Naive thymus-derived CD4-positive, alpha-beta T cell (primary cell): ENCODE data around the gene TSPAN4. TPM values are rescaled to one million over a fixed set of nuclear protein-coding genes. Genes with fewer than 3 reads are reported as not detected.

ENCODE experiments used
- ATAC-seq: fragments of 150-1000 bp; cut with Tn5 transposase; 2 replicates; pipeline ENCODE4 v1.10.0; 2021; ENCODE audit warnings: mild to moderate bottlenecking, moderate library complexity
- CTCF ChIA-PET: fragments of 350-600 bp; sonication (Branson Sonifier 250); formaldehyde crosslinking; loops from one replicate; lab custom pipeline; 2021; ENCODE audit warnings: antibody characterized with exemption; lab: Charles Lee
- POLR2A ChIA-PET: fragments of 350-600 bp; sonication (Branson Sonifier 250); formaldehyde crosslinking; loops from one replicate; lab custom pipeline; 2021; ENCODE audit warnings: antibody characterized with exemption, inconsistent platforms; lab: Charles Lee
- DNase-seq, 9 donors: peaks; one replicate each; pipeline versions ENCODE4 v3.0.0 to v3.0.0-alpha.2; 2020 to 2022; ENCODE audit warnings: mixed read lengths in 1 of 9
- H3K27ac ChIP-seq: one replicate; pipeline ENCODE4 v1.7.0; 2013; ENCODE audit warnings: mild to moderate bottlenecking, low read depth, low read length, moderate library complexity
- H3K27me3 ChIP-seq, 2 donors: one replicate each; pipeline ENCODE4 v1.7.0; 2013; ENCODE audit warnings: low read length in 2 of 2, mild to moderate bottlenecking in 2 of 2, moderate library complexity in 2 of 2; ENCODE audit not compliant: control insufficient read depth in 2 of 2, insufficient read depth in 2 of 2
- H3K36me3 ChIP-seq, 3 experiments: 1 replicate in 2 of 3; 2 replicates in 1 of 3; pipeline ENCODE4 v1.7.0; 2013; ENCODE audit warnings: low read length in 3 of 3, mild to moderate bottlenecking in 3 of 3, moderate library complexity in 1 of 3; ENCODE audit not compliant: insufficient read depth in 3 of 3, control insufficient read depth in 2 of 3
- H3K4me1 ChIP-seq, 2 donors: one replicate each; pipeline ENCODE4 v1.7.0; 2013; ENCODE audit warnings: low read length in 2 of 2, mild to moderate bottlenecking in 2 of 2, moderate library complexity in 1 of 2; ENCODE audit not compliant: control insufficient read depth in 2 of 2, insufficient read depth in 2 of 2
- H3K4me3 ChIP-seq: 2 replicates; pipeline ENCODE4 v1.7.0; 2013; ENCODE audit warnings: mild to moderate bottlenecking, low read length
- H3K9me3 ChIP-seq, 3 experiments: 1 replicate in 2 of 3; 2 replicates in 1 of 3; pipeline ENCODE4 v1.7.0; 2013; ENCODE audit warnings: low read length in 3 of 3; ENCODE audit not compliant: control insufficient read depth in 2 of 3
- H3K27ac Mint-ChIP-seq, 9 donors: one replicate each; pipeline ENCODE4 v1.8.0; 2020 to 2022; ENCODE audit warnings: mixed read lengths in 9 of 9, mild to moderate bottlenecking in 8 of 9, moderate library complexity in 5 of 9, inconsistent platforms in 2 of 9
- H3K27me3 Mint-ChIP-seq, 5 donors: one replicate each; pipeline ENCODE4 v1.8.0; 2021 to 2022; ENCODE audit warnings: mixed read lengths in 5 of 5, mild to moderate bottlenecking in 1 of 5
- H3K36me3 Mint-ChIP-seq, 5 donors: one replicate each; pipeline ENCODE4 v1.8.0; 2020 to 2022; ENCODE audit warnings: mixed read lengths in 5 of 5, mild to moderate bottlenecking in 3 of 5, inconsistent platforms in 1 of 5
- H3K4me1 Mint-ChIP-seq, 7 donors: one replicate each; pipeline ENCODE4 v1.8.0; 2020 to 2022; ENCODE audit warnings: mixed read lengths in 7 of 7, mild to moderate bottlenecking in 3 of 7, inconsistent platforms in 1 of 7
- H3K4me3 Mint-ChIP-seq, 10 donors: one replicate each; pipeline ENCODE4 v1.8.0; 2020 to 2022; ENCODE audit warnings: mild to moderate bottlenecking in 10 of 10, mixed read lengths in 10 of 10, moderate library complexity in 6 of 10, inconsistent platforms in 2 of 10
- H3K9me3 Mint-ChIP-seq, 11 donors: one replicate each; pipeline ENCODE4 v1.8.0; 2020 to 2022; ENCODE audit warnings: mixed read lengths in 11 of 11, mild to moderate bottlenecking in 4 of 11, inconsistent platforms in 1 of 11, moderate library complexity in 1 of 11
- intact Hi-C, 2 donors: fragments of 100-400 bp; cut with micrococcal nuclease; formaldehyde crosslinking; loops; one replicate each; pipeline ENCODE4 v1.15.1; 2023
- polyA plus RNA-seq, 2 donors: library from polyadenylated mRNA; unstranded; fragments of 300-500 nt; fragmentation: Illumina TruSeq; gene quantifications; one replicate each; pipeline ENCODE4 v1.2.3, GENCODE V29; 2021
- total RNA-seq, 6 experiments: library from RNA in 5 of 6; stranded (reverse) in 5 of 6; gene quantifications; 1 replicate in 5 of 6; 2 replicates in 1 of 6; pipeline ENCODE4 v1.2.3 and lab custom pipeline; 2021 to 2026

TSPAN4 gene
- total and polyA plus RNA-seq, 7 experiments from 2014 or later, result 4.1 to 12.6 (median 5.7) TPM

DNA sequence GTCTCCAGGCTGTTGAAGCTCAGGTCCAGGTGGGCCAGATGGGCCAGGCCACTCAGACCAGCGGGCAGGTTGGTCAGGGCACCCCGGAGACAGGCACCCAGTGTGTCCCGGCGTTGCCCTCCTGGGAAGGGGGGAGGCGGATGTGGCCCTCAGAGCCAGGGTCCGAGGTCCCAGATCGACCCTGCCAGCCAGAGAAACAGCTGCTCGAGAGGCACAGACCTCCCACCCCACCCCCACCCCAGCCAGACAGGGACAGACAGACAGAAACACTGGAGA, 39.2 kb upstream of the TSPAN4 start:
- ATAC-seq (no peak), DNase-seq (no peak)
- POLR2A ChIA-PET, result interaction anchor here (0.5 to 8.5 kb wide), 6 partner anchors 9 to 391 kb away, joined by 3 to 66 read pairs (median 4); partner anchors contain the start of genes PNPLA2, POLR2L and TSPAN4
- no peaks in the 10 kb centered on the region for H3K27me3 Mint-ChIP-seq
- peaks cover 9 to 19% of the 10 kb centered on the region in 2 donors for H3K4me1 ChIP-seq
- no peaks in the 10 kb centered on the region for H3K9me3 ChIP-seq
- H3K27me3 ChIP-seq, result no peaks in the 10 kb centered on the region
- intact Hi-C loops, result no loop called here
- peaks cover 0 to 19% (median 13%) of the 10 kb centered on the region in 7 donors for H3K4me1 Mint-ChIP-seq
- CTCF ChIA-PET, result no interaction called here
- no peak overlapping the region for H3K4me3 ChIP-seq
- H3K27ac ChIP-seq, result no peak overlapping the region
- H3K36me3 Mint-ChIP-seq, result peaks cover 0 to 5% (median 0%) of the 10 kb centered on the region in 5 donors
- peak overlapping the region in 1 of 9 donors; percentile 32 for H3K27ac Mint-ChIP-seq
- peaks cover 0 to 32% (median 5%) of the 10 kb centered on the region in 3 experiments for H3K36me3 ChIP-seq
- H3K9me3 Mint-ChIP-seq, result peaks cover 0 to 2% (median 0%) of the 10 kb centered on the region in 11 donors
- H3K4me3 Mint-ChIP-seq, result peak overlapping the region in 5 of 10 donors; percentile 4 to 88 (median 87)

DNA sequence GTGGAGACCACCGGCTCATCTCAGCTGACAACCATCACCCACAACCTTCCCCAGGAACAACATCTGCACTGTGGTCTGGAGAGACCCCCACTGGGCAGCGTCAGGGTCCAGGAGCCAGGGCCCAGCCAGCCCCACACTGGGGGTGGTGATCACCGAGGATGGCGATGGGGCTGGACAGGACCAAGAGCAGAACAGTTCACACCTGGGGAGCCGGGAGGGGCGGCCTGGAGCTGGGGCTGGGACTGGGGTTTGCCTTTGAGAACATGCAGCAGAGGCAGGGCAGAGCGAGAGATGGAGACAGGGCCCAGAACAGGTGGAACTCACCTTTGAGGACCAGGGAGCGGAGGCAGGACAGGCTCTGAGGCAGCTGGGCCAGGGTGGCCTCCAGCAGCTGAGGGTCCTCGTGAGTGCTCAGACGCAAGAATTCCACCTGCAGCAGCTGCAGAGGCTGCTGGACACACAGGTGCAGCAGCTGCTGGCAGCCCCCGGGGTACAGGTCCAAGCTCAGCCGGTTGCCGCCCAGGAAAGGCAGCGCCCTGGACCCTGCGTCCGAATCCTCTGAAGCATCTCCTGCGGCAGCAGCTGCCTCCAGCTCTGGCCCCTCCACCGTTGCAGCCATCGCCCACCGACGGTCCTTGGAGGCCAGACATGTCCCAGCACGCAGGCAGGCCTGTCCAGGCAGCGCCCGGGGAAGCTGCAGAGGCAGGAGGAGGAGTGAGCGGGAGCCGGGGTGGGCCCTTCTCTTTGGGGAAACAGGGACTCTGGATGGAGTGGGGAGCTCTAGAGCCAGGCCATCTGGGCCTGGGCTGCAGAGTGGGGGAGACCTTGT, 38.7 kb upstream of the TSPAN4 start:
- peak overlapping the region in 4 of 9 donors; percentile 46 to 84 (median 72) for H3K27ac Mint-ChIP-seq
- intact Hi-C loops, result loop anchor here in 1 of 2 donors (2.0 kb wide), 1 partner anchor 109 kb away; the partner anchor contains the start of genes DEAF1 and TMEM80
- ChIA-PET POLR2A (interaction anchor here (0.5 to 8.5 kb wide), 9 partner anchors 8 to 392 kb away, joined by 3 to 66 read pairs (median 4); partner anchors contain the start of genes PNPLA2, POLR2L, RNH1 and TSPAN4), CTCF (interaction anchor here (0.9 kb wide), 1 partner anchor 13 kb away, joined by 3 read pairs; no protein-coding TSS in a partner anchor)
- H3K27ac ChIP-seq, result peak overlapping the region; percentile 91
- no peaks in the 10 kb centered on the region for H3K27me3 ChIP-seq
- H3K4me3 Mint-ChIP-seq, result peak overlapping the region; percentile 69 to 88 (median 78)
- H3K4me3 ChIP-seq, result peak overlapping the region; percentile 66
- H3K4me1 ChIP-seq, result peaks cover 15 to 17% of the 10 kb centered on the region in 2 donors
- H3K27me3 Mint-ChIP-seq, result no peaks in the 10 kb centered on the region
- H3K4me1 Mint-ChIP-seq, result peaks cover 0 to 25% (median 18%) of the 10 kb centered on the region in 7 donors
- H3K36me3 Mint-ChIP-seq, result peaks cover 0 to 5% (median 0%) of the 10 kb centered on the region in 5 donors
- DNase-seq, result no peak
- no peaks in the 10 kb centered on the region for H3K9me3 ChIP-seq
- no peak for ATAC-seq
- peaks cover 0 to 32% (median 5%) of the 10 kb centered on the region in 3 experiments for H3K36me3 ChIP-seq
- peaks cover 0 to 2% (median 0%) of the 10 kb centered on the region in 11 donors for H3K9me3 Mint-ChIP-seq

DNA sequence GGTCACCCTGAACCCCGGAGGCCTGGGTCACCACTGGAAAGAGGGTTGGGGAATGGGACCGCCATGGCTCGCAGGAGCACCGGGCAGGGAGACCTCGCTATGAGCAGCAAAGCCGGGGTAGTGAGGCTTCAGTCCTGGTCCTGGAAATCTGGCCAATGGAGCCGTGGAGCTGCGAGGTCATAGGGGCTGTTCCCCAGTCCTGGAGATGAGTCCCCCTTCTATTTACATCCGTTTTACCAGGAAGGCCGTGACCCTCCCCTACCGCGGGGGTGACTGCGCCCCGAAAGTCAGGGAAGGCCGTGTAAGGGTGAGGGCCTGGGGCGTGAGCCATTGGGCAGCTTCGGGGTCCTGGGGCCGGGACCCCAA, 38.1 kb upstream of the TSPAN4 start:
- peak overlapping the region in 7 of 9 donors; percentile 43 to 84 (median 66) for H3K27ac Mint-ChIP-seq
- H3K27me3 Mint-ChIP-seq, result no peaks in the 10 kb centered on the region
- no peaks in the 10 kb centered on the region for H3K27me3 ChIP-seq
- H3K4me3 ChIP-seq, result peak overlapping the region; percentile 66
- POLR2A ChIA-PET, result interaction anchor here (1.0 to 8.5 kb wide), 7 partner anchors 8 to 298 kb away, joined by 3 to 66 read pairs (median 5); partner anchors contain the start of genes PNPLA2, POLR2L, RNH1 and TSPAN4
- H3K4me3 Mint-ChIP-seq, result peak overlapping the region; percentile 69 to 88 (median 78)
- intact Hi-C loops, result loop anchor here in 1 of 2 donors (2.0 kb wide), 1 partner anchor 110 kb away; the partner anchor contains the start of genes DEAF1 and TMEM80
- no peaks in the 10 kb centered on the region for H3K9me3 ChIP-seq
- peaks cover 0 to 5% (median 0%) of the 10 kb centered on the region in 5 donors for H3K36me3 Mint-ChIP-seq
- H3K4me1 ChIP-seq, result peaks cover 15 to 17% of the 10 kb centered on the region in 2 donors
- ATAC-seq (no peak), DNase-seq (no peak)
- peaks cover 0 to 26% (median 20%) of the 10 kb centered on the region in 7 donors for H3K4me1 Mint-ChIP-seq
- H3K36me3 ChIP-seq, result peaks cover 0 to 34% (median 5%) of the 10 kb centered on the region in 3 experiments
- CTCF ChIA-PET, result interaction anchor here (0.9 kb wide), 1 partner anchor 12 kb away, joined by 3 read pairs; no protein-coding TSS in a partner anchor
- H3K27ac ChIP-seq, result peak overlapping the region; percentile 91
- peaks cover 0 to 2% (median 0%) of the 10 kb centered on the region in 11 donors for H3K9me3 Mint-ChIP-seq

DNA sequence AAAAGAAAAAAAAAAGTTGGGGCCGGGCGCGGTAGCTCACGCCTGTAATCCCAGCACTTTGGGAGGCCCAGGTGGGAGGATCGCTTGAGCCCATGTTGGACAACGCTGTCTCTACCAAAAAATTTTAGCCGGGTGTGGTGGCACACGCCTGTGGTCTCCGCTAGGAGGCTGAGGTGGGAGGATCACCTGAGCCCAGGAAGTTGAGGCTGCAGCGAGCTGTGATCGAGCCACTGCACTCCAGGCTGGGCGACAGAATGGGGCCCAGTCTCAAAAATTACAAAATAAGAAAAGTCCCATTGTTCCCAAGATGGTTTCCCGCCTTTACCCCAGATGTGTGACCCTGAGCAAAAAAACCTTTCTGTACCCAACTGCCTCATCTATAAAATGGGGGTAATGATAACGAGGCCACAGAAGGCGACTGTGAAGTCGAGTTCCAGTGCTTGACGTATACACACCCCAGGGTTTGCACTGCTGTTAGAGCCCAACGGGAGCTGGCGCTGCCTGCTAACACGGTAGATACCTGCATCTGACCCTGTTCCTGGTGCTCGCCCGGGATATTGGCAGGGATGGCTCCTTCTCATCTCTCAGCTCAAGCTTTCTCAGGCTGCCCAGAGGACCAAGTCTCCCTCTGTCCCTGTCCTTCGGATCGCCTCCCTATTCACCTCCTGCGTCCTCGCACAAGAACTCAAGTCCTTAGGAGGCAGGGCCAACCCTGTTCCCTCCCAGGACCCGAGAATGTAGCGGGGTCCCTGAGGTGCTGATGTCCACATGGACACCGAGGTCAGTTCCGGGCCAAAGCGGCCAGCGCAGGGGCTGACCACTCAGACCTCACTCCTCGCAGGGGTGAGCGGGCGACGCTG, 34.0 kb upstream of the TSPAN4 start:
- peak overlapping the region; percentile 91 to 99 (median 97) for H3K27ac Mint-ChIP-seq
- H3K36me3 Mint-ChIP-seq, result peaks cover 0 to 16% (median 0%) of the 10 kb centered on the region in 5 donors
- intact Hi-C loops, result loop anchor here (1.0 to 2.0 kb wide), 11 partner anchors 11 to 1592 kb away; partner anchors contain the start of genes PHRF1 (in 2 of the 2), GATD1 (in 1 of the 2), POLR2L (in 1 of the 2) and RNH1 (in 1 of the 2)

DNA sequence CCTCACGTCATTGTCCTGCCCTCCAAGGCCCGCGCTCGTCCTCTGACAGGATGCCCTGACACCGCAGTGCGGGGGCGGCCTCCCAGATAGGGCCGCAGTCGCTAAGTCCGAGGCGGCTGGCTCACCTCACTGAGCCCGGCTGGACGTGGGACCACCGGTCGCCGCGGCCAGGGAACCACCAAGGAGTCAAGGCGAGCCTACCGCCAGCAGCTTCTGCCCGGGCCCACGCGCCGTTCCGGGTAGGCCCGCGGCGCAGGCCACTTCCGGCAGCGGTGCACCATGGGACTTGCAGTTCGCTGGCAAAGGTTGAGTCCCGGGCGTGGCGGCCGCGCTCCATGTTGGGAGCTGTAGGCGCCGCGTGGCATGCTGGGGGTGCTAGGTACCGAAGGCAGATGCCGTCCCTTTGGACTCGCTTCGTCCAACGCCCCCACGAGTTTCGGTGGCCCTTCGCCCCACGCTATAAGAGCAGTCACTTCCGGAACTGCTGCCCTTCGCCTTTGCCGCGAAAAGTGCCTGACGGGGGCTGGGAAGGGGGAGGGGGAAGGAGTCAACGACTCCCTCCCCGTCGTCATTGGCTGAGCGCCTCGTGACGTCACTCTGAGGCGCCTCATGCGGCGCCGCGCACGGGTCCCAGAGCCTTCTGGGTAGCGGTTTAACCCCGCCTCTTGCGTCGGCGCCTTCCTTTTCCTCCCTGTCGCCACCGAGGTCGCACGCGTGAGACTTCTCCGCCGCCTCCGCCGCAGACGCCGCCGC, 33.2 kb upstream of the TSPAN4 start, which contains the start of gene RPLP2:
Gene RPLP2 (plus strand): TSS at position 681 of the 753 bp plus-strand sequence. CDS start 268 bp downstream, outside the sequence.
- CTCF ChIA-PET, result interaction anchor here (0.6 kb wide), 1 partner anchor 64 kb away, joined by 4 read pairs; no protein-coding TSS in a partner anchor
- Mint-ChIP-seq H3K4me3 (peak within 1 kb of the TSS; percentile 88 to 96 (median 95)), H3K9me3 (peaks cover 0 to 3% (median 0%) of the 10 kb centered on the region in 11 donors), H3K27ac (peak within 1 kb of the TSS; percentile 91 to 99 (median 97)), H3K36me3 (peaks cover 0 to 16% (median 0%) of the 10 kb centered on the region in 5 donors), H3K27me3 (no peaks in the 10 kb centered on the region), H3K4me1 (peaks cover 8 to 51% (median 32%) of the 10 kb centered on the region in 7 donors)
- peak; percentile 90 for ATAC-seq
- peak; percentile 95 to 99 (median 98) for DNase-seq
- H3K27ac ChIP-seq, result peak within 1 kb of the TSS; percentile 96
- H3K9me3 ChIP-seq, result no peaks in the 10 kb centered on the region
- intact Hi-C loops, result loop anchor here (1.0 to 2.0 kb wide), 11 partner anchors 10 to 1591 kb away; partner anchors contain the start of genes PHRF1 (in 2 of the 2), GATD1 (in 1 of the 2), POLR2L (in 1 of the 2) and RNH1 (in 1 of the 2)
- POLR2A ChIA-PET, result interaction anchor here (0.6 to 2.2 kb wide), 14 partner anchors 9 to 572 kb away, joined by 3 to 51 read pairs (median 4); partner anchors contain the start of genes DEAF1, PNPLA2, SLC25A22 and TMEM80
- no peaks in the 10 kb centered on the region for H3K27me3 ChIP-seq
- H3K4me1 ChIP-seq, result peaks cover 24 to 26% of the 10 kb centered on the region in 2 donors
- H3K4me3 ChIP-seq, result peak within 1 kb of the TSS; percentile 96
- peaks cover 10 to 33% (median 12%) of the 10 kb centered on the region in 3 experiments for H3K36me3 ChIP-seq

More for the DNA sequence above, 34.0 kb upstream of the TSPAN4 start:
- H3K4me1 Mint-ChIP-seq, result peaks cover 8 to 53% (median 38%) of the 10 kb centered on the region in 7 donors
- peak overlapping the region; percentile 96 for H3K4me3 ChIP-seq
- H3K36me3 ChIP-seq, result peaks cover 10 to 28% (median 12%) of the 10 kb centered on the region in 3 experiments
- peak overlapping the region; percentile 88 to 96 (median 95) for H3K4me3 Mint-ChIP-seq
- CTCF ChIA-PET, result no interaction called here
- POLR2A ChIA-PET, result interaction anchor here (0.7 to 2.2 kb wide), 15 partner anchors 10 to 571 kb away, joined by 3 to 51 read pairs (median 4); partner anchors contain the start of genes DEAF1, PNPLA2, SLC25A22 and TMEM80
- DNase-seq (peak in 1 of 9 donors; percentile 46), ATAC-seq (no peak)
- H3K9me3 Mint-ChIP-seq, result peaks cover 0 to 3% (median 0%) of the 10 kb centered on the region in 11 donors
- peak overlapping the region; percentile 96 for H3K27ac ChIP-seq
- no peaks in the 10 kb centered on the region for H3K27me3 Mint-ChIP-seq
- no peaks in the 10 kb centered on the region for H3K27me3 ChIP-seq
- no peaks in the 10 kb centered on the region for H3K9me3 ChIP-seq
- H3K4me1 ChIP-seq, result peaks cover 32 to 33% of the 10 kb centered on the region in 2 donors
